K562 (cell line): ENCODE results near the gene ANKH. TPM values are rescaled to one million over a fixed set of nuclear protein-coding genes. Genes with fewer than 3 reads are reported as not detected.

Source experiments
- BHLHE40 ChIP-seq: IDR thresholded peaks from 2 replicates; pipeline ENCODE4 v1.6.1; 2011; ENCODE audit warnings: low read length, improper control_type of control experiment
- GATA2 ChIP-seq: sonication (generic); formaldehyde crosslinking; IDR thresholded peaks from 2 replicates; pipeline ENCODE4 v1.4.0; 2020; ENCODE audit warnings: mild to moderate bottlenecking, missing genetic modification reagents
- HINFP ChIP-seq: fragments of 450-650 bp; conservative IDR thresholded peaks from 2 replicates; pipeline ENCODE4 v1.6.1; 2016; ENCODE audit warnings: missing genetic modification characterization, low read depth, mild to moderate bottlenecking, control low read depth, missing compliant biosample characterization
- MAFF ChIP-seq: IDR thresholded peaks from 2 replicates; pipeline ENCODE4 v1.6.1; 2012; ENCODE audit warnings: low read length, improper control_type of control experiment
- POLR2AphosphoS2 ChIP-seq: IDR thresholded peaks from 2 replicates; pipeline ENCODE4 v1.6.1; 2012; ENCODE audit warnings: low read length, improper control_type of control experiment
- SAFB ChIP-seq: fragments of 200-400 bp; formaldehyde crosslinking; IDR thresholded peaks from 2 replicates; pipeline ENCODE4 v1.6.1; 2017; ENCODE audit warnings: low read depth, low read length, borderline replicate concordance
- SOX6 ChIP-seq: fragments of 450-650 bp; IDR thresholded peaks from 2 replicates; pipeline ENCODE4 v1.6.1; 2014; ENCODE audit warnings: mild to moderate bottlenecking
- TFAP4 ChIP-seq: sonication (generic); formaldehyde crosslinking; IDR thresholded peaks from 2 replicates; pipeline ENCODE4 v1.8.0; 2022; ENCODE audit warnings: missing genetic modification reagents, mild to moderate bottlenecking, moderate library complexity, borderline replicate concordance
- TRIM24 ChIP-seq, 2 experiments: fragments of 450-650 bp; IDR thresholded peaks; 2 replicates each; pipeline ENCODE4 v1.6.1; 2016
- ZNF124 ChIP-seq: sonication (generic); formaldehyde crosslinking; IDR thresholded peaks from 2 replicates; pipeline ENCODE4 v1.8.1; 2022; ENCODE audit warnings: missing genetic modification reagents
- ZNF274 ChIP-seq: IDR thresholded peaks from 2 replicates; pipeline ENCODE4 v1.6.1; 2011; ENCODE audit warnings: low read depth, mild to moderate bottlenecking, low read length, moderate library complexity, borderline replicate concordance
- ZNF316 ChIP-seq: fragments of 450-650 bp; IDR thresholded peaks from 2 replicates; pipeline ENCODE4 v1.6.1; 2016
- ZNF766 ChIP-seq: fragments of 200-800 bp; sonication (Bioruptor generic); conservative IDR thresholded peaks from 2 replicates; pipeline ENCODE4 v1.6.1; 2016; ENCODE audit warnings: missing genetic modification characterization, missing compliant biosample characterization
- polyA plus RNA-seq, 8 experiments: library from polyadenylated mRNA; depleted of rRNA in 4 of 8; stranded (reverse) in 5 of 8; unstranded in 3 of 8; fragments of >200 nt; fragmentation: Nextera tagmentation in 2 of 8; fragmentation: Illumina TruSeq in 1 of 8; extraction: Ambion mirVana in 2 of 8; extraction: Trizol in 1 of 8; gene quantifications; 2 replicates each; pipeline versions ENCODE4 v1.2.1 to v1.2.3, GENCODE V29; 2011 to 2014; ENCODE audit warnings: inconsistent platforms in 1 of 8, missing spikeins in 1 of 8
- total RNA-seq, 7 experiments: library from RNA; depleted of rRNA in 6 of 7; stranded (reverse); fragments of >200 nt in 6 of 7; fragmentation: Illumina TruSeq in 2 of 7; extraction: Trizol in 2 of 7; gene quantifications; 2 replicates each; pipeline versions ENCODE4 v1.2.1 to v1.2.3, GENCODE V29; 2011 to 2021; ENCODE audit warnings: low replicate concordance in 1 of 7
- TF ChIP-seq, protein P1 (sequence below): fragments of 450-650 bp; IDR thresholded peaks from 2 replicates; pipeline ENCODE4 v1.6.1; 2016; ENCODE audit warnings: mild to moderate bottlenecking, moderate library complexity

ANKH gene
- total and polyA plus RNA-seq, 9 of the 15 experiments (the other 6 are each of a cell fraction or from before 2014, with no cell fraction given), result 0.79 to 12.2 (median 4.5) TPM

- TF ChIP-seq HINFP (tag) (no peak), TFAP4 (CRISPR knock-in tag) (peak; percentile 48; the same call in 1 of the 2 replicates), BHLHE40 (0 out of 2 replicates have a peak, but pooled peaks have one; percentile 32), MAFF (peak; percentile 90), SAFB (no peak), ZNF124 (no peak), POLR2AphosphoS2 (no peak), TRIM24 (IDR thresholded peaks at IDR 0.05) (0 out of 4 replicates have a peak, but pooled peaks of 1 of the 2 experiments have one; percentile 18), ZNF274 (no peak), ZNF316 (peak; percentile 95), GATA2 (0 out of 2 replicates have a peak, but pooled peaks have one; percentile 21), ZNF766 (CRISPR knock-in tag) (0 out of 2 replicates have a peak, but pooled peaks have one; percentile 45), SOX6 (peak; percentile 68)
- TF ChIP-seq, protein P1, sequence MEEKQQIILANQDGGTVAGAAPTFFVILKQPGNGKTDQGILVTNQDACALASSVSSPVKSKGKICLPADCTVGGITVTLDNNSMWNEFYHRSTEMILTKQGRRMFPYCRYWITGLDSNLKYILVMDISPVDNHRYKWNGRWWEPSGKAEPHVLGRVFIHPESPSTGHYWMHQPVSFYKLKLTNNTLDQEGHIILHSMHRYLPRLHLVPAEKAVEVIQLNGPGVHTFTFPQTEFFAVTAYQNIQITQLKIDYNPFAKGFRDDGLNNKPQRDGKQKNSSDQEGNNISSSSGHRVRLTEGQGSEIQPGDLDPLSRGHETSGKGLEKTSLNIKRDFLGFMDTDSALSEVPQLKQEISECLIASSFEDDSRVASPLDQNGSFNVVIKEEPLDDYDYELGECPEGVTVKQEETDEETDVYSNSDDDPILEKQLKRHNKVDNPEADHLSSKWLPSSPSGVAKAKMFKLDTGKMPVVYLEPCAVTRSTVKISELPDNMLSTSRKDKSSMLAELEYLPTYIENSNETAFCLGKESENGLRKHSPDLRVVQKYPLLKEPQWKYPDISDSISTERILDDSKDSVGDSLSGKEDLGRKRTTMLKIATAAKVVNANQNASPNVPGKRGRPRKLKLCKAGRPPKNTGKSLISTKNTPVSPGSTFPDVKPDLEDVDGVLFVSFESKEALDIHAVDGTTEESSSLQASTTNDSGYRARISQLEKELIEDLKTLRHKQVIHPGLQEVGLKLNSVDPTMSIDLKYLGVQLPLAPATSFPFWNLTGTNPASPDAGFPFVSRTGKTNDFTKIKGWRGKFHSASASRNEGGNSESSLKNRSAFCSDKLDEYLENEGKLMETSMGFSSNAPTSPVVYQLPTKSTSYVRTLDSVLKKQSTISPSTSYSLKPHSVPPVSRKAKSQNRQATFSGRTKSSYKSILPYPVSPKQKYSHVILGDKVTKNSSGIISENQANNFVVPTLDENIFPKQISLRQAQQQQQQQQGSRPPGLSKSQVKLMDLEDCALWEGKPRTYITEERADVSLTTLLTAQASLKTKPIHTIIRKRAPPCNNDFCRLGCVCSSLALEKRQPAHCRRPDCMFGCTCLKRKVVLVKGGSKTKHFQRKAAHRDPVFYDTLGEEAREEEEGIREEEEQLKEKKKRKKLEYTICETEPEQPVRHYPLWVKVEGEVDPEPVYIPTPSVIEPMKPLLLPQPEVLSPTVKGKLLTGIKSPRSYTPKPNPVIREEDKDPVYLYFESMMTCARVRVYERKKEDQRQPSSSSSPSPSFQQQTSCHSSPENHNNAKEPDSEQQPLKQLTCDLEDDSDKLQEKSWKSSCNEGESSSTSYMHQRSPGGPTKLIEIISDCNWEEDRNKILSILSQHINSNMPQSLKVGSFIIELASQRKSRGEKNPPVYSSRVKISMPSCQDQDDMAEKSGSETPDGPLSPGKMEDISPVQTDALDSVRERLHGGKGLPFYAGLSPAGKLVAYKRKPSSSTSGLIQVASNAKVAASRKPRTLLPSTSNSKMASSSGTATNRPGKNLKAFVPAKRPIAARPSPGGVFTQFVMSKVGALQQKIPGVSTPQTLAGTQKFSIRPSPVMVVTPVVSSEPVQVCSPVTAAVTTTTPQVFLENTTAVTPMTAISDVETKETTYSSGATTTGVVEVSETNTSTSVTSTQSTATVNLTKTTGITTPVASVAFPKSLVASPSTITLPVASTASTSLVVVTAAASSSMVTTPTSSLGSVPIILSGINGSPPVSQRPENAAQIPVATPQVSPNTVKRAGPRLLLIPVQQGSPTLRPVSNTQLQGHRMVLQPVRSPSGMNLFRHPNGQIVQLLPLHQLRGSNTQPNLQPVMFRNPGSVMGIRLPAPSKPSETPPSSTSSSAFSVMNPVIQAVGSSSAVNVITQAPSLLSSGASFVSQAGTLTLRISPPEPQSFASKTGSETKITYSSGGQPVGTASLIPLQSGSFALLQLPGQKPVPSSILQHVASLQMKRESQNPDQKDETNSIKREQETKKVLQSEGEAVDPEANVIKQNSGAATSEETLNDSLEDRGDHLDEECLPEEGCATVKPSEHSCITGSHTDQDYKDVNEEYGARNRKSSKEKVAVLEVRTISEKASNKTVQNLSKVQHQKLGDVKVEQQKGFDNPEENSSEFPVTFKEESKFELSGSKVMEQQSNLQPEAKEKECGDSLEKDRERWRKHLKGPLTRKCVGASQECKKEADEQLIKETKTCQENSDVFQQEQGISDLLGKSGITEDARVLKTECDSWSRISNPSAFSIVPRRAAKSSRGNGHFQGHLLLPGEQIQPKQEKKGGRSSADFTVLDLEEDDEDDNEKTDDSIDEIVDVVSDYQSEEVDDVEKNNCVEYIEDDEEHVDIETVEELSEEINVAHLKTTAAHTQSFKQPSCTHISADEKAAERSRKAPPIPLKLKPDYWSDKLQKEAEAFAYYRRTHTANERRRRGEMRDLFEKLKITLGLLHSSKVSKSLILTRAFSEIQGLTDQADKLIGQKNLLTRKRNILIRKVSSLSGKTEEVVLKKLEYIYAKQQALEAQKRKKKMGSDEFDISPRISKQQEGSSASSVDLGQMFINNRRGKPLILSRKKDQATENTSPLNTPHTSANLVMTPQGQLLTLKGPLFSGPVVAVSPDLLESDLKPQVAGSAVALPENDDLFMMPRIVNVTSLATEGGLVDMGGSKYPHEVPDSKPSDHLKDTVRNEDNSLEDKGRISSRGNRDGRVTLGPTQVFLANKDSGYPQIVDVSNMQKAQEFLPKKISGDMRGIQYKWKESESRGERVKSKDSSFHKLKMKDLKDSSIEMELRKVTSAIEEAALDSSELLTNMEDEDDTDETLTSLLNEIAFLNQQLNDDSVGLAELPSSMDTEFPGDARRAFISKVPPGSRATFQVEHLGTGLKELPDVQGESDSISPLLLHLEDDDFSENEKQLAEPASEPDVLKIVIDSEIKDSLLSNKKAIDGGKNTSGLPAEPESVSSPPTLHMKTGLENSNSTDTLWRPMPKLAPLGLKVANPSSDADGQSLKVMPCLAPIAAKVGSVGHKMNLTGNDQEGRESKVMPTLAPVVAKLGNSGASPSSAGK, result peak; percentile 90
These were observed 30.0 kb upstream of the ANKH start (continued) for GRCh38 chr5:14901462-14902051.
